Adipose tissue (tissue), 3 donors: ENCODE results near the gene TRPM8. TPM values are rescaled to one million over a fixed set of nuclear protein-coding genes. Genes with fewer than 3 reads are reported as not detected.
"Not testable (repeated sequence)": the region's sequence is repeated elsewhere in the genome, so short reads cannot be mapped to it uniquely, and the experiment has no call there.

ENCODE experiments used
- H3K27ac ChIP-seq: one replicate; pipeline ENCODE4 v1.5.1; 2013; ENCODE audit warnings: low read depth, low read length
- WGBS, 3 donors: extraction: QIAGEN DNeasy Blood & Tissue Kit; methylation state at CpG; one replicate each; pipeline ENCODE4 v1.1.7; 2013; 5-methylcytosine and 5-hydroxymethylcytosine counted together
- polyA plus RNA-seq, 3 donors: library from polyadenylated mRNA; stranded (reverse); fragments of 200-250 nt; gene quantifications; one replicate each; pipeline ENCODE4 v1.2.3, GENCODE V29; 2013
- donor health status: healthy with polysubstance abuse.
- donor health status: Bipolar disorder and iron deficiency.
- donor health status: healthy.

Gene TRPM8
- polyA plus RNA-seq, 3 donors, result 0.12 TPM; not detected in 2

GRCh38 chr2:233966388-233966787, 49.2 kb downstream of the TRPM8 start:
- 77 to 79% (median 79%) methylated on average over 7 of the region's 7 CpGs for whole genome bisulfite sequencing, 3 donors
- H3K27ac ChIP-seq, result no peak overlapping the region

DNA sequence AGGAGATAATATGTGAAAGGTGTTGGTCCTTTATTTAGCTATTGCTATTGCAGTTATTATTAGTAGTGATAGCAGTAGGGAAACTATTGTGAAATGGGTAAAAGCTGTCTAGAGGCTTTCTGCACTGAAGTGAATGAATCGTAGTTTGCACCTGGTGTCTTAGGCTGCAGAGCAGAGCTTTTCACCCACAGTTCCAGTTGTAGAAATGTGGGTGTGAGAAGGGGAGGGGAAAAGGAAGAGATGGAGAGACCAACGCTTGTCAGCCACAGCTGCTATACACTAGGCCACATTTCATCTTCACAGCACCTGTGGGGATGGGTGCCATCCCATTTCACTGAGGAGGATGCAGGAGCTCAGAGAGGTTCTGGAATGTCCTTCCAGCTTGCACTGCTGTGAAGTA, 50.0 kb downstream of the TRPM8 start:
- 76 to 88% (median 82%) methylated on average over 2 of the region's 2 CpGs for WGBS, 3 donors
- H3K27ac ChIP-seq, result no peak overlapping the region

DNA sequence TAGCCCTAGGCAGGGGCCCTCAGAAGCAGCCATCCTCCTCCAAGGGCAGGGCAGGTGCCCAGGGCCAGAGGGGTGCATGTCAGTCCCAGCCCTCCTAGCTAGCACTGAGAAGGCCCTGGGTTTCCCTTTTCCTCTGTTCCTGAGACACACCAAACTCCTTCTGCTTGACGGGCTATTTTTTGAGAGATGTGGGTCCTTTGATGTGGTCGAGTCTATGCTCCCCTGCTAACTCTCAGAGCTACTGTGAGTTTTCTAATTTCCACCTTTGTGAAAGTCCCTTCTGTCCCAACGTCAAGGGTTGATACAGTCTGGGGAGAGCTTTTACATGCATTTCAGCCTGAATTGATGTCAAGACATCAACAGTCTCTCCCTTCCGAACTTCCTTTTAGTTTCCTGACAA, 51.4 kb downstream of the TRPM8 start:
- H3K27ac ChIP-seq, result no peak overlapping the region
- 64 to 70% (median 67%) methylated on average over 4 of the region's 4 CpGs for WGBS, 3 donors

GRCh38 chr2:233972460-233972859, 55.3 kb downstream of the TRPM8 start:
- WGBS, 3 donors, result 97% methylated on average over 29 of the region's 29 CpGs
- not testable (repeated sequence) for H3K27ac ChIP-seq

- H3K27ac ChIP-seq, result no peak overlapping the region
- WGBS, 3 donors, result 77 to 86% (median 83%) methylated on average over 12 to 13 of the region's 13 CpGs
Measured at GRCh38 chr2:233972941-233973575, 55.9 kb downstream of the TRPM8 start.

DNA sequence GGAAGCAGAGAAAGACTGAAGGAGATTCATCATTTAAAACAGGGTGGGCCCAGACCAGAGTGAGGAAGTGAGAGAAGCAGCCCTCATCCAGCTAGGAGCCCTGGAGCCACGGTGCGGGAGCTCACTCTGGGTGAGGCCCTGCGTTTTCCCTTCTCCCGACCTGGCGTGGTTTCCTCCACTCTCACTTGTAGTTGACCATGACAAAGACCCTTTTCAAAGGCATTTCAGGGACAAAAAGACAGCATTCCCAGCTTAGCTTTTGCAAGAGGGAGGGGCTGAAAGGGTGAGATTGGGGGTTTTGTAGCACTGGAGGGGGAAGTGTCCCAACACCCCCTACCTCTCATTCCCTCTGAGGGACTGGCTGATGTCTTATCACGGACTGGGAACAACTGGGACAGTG, 56.6 kb downstream of the TRPM8 start:
- WGBS, 3 donors, result 64 to 67% (median 65%) methylated on average over 6 of the region's 6 CpGs
- H3K27ac ChIP-seq, result no peak overlapping the region

- 28 to 52% (median 51%) methylated on average over 4 of the region's 4 CpGs for whole genome bisulfite sequencing, 3 donors
- H3K27ac ChIP-seq, result no peak overlapping the region
Measured at GRCh38 chr2:233974530-233975071, 57.4 kb downstream of the TRPM8 start.

DNA sequence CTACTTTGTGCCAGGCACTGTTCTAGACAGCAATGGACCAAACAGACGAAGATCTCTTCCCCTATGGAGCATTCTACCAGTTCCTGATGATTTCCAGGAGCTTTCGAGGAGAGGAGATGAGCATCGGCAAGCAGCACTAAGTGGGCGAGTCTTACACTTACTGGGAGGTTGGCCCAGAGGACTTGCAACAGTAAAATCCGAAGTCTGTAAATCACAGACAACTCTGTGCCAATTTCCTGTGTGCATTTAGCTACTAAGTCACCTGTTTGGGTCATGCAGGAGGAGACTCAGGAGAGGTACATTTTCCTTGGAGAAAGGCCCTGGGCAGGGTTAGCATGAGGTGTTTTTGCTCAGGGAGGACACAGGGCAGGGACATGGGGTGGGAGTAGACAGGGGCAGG, 58.9 kb downstream of the TRPM8 start:
- 57 to 67% (median 67%) methylated on average over 5 of the region's 5 CpGs for WGBS, 3 donors
- H3K27ac ChIP-seq, result no peak overlapping the region

DNA sequence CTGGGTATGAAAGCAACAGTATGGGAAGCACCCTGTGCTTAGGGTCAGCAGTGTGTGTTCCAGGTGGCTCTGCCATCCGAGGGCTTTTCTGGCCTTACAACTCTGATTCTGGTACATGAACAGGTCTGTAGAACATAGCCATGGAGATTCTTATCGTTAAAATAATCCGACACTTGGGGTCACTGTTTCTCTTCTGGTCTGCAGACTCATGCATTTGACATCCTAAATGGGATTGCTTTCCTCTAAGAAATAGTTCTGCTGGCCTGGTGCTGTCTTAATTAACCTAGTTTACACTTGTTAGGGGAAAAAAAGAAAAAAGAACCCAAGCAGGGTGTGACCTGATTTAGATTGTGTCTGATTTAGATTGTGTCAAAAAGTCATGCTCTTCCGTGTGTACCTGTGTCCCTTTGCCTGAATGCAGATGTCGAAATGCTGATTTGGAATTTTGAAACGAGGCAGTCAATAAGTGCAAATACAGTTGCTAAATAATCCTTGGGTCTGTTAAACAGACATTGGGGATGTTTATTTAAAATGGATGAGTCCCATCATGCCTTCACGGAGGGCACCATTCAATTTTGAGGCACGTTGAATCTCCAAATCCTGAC, 59.6 kb downstream of the TRPM8 start:
- 37 to 55% (median 53%) methylated on average over 8 of the region's 8 CpGs for WGBS, 3 donors
- H3K27ac ChIP-seq, result no peak overlapping the region

DNA sequence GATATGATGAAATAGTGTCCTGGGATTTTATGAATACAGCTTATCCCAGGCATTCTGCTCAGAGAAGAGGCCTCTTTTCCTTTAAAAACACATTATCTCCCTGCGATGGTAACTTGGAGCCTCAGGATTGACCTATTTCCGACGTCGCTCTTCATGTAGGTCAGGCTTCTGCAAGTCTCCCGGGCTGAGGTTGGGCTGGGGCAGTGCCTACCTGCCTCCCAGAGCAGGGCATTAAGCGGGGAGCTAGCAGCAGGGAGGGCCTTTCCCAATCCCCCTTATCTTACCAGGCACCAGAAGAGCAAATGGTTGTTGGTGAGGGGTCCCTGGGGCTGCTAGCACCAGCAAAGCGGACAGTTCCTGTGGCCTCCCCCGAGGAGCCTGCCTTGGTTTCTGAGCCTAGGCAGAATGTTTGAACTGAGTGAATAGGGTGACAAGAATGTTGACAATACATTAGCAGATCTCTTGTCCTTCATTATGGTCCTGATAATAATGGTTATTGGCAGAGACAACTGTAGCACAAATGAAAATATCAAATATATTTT, 60.2 kb downstream of the TRPM8 start:
- no peak overlapping the region for H3K27ac ChIP-seq
- whole genome bisulfite sequencing, 3 donors, result 52 to 77% (median 75%) methylated on average over 8 of the region's 8 CpGs

DNA sequence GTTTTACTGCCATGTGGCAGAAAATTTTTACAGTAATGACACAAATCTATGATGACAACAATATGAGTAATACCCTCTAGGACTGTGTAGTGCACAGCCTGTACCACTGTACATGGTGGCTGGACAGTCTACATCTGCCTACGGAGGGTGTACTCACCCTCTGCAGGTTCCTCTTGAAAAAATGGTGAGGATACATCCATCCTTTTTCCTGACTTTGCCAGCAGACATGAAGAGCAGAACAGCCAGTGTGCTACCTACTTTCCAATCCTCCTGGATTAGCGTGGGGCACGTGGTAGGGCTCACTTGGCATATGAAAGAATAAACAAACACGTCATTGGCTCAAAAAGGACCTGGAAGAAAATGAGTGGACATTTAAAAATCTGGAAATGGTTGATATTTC, 62.6 kb downstream of the TRPM8 start:
- no peak overlapping the region for H3K27ac ChIP-seq
- WGBS, 3 donors, result 59 to 70% (median 67%) methylated on average over 4 of the region's 4 CpGs

GRCh38 chr2:233980955-233981561, 63.9 kb downstream of the TRPM8 start:
- H3K27ac ChIP-seq, result no peak overlapping the region
- 82 to 86% (median 84%) methylated on average over 5 of the region's 5 CpGs for WGBS, 3 donors

DNA sequence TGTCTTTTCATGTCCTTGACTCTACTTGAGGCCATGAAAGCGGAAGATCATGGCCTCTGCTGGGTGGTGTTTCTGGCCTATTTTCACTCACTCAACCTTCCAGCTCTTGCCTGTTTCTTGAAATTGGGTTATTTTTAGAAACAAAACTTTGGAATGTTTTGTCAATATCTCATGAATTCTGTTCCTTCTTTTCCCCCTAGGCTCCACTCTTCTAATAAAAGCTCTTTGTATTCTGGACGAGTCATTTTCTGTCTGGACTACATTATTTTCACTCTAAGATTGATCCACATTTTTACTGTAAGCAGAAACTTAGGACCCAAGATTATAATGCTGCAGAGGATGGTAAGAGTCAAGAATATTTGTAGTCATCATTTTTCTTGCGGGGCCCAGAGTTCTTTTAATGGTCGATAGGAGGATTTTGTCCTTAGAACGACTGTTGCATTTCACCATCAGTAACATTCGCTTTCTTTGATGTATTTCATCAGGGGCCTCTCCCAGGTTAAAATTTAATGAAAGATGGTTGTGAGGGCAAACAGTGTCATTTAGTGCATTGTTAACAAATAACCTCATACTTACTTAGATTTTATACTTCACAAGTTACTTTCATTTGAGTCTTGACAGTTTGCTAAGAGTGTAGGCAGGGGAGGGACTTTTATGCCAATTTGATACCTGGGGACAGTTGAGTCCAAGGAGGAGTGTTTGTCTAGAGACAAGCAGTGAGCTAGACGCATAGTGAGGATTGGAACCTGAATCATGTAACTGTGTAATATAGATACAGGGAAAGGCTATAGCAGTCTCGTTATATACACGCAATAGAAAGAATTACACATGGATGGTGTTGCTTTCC, 64.6 kb downstream of the TRPM8 start:
- no peak overlapping the region for H3K27ac ChIP-seq

GRCh38 chr2:233982421-233983121, 65.4 kb downstream of the TRPM8 start:
- 74 to 81% (median 78%) methylated on average over 13 of the region's 13 CpGs for WGBS, 3 donors
- no peak overlapping the region for H3K27ac ChIP-seq

More for the DNA sequence above, 64.6 kb downstream of the TRPM8 start:
- WGBS, 3 donors, result 54 to 84% (median 81%) methylated on average over 9 of the region's 9 CpGs

- 82 to 89% (median 83%) methylated on average over 6 of the region's 6 CpGs for WGBS, 3 donors
- no peak overlapping the region for H3K27ac ChIP-seq
Measured at GRCh38 chr2:233983445-233983844, 66.3 kb downstream of the TRPM8 start.

DNA sequence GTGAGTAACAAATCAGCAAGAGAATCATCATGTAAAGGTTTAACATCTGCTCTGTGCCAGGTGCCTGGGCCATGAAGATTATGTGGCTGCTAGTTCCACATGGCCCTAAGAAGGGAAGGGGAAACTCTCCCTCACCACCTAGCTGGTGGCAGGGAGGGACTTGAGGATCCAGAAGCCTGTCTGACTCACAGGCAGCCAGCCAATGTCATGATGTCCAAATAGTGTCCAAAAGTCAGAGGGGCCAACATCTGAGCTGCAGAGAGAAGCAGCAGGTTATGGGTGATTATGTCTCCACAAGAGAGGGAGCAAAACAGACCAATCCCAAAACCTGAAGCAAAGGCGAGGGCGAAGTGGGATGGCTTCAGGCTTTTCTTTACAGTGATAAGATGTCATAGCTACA, 71.4 kb downstream of the TRPM8 start:
- no peak overlapping the region for H3K27ac ChIP-seq
- 91 to 96% (median 96%) methylated on average over 2 of the region's 2 CpGs for WGBS, 3 donors

DNA sequence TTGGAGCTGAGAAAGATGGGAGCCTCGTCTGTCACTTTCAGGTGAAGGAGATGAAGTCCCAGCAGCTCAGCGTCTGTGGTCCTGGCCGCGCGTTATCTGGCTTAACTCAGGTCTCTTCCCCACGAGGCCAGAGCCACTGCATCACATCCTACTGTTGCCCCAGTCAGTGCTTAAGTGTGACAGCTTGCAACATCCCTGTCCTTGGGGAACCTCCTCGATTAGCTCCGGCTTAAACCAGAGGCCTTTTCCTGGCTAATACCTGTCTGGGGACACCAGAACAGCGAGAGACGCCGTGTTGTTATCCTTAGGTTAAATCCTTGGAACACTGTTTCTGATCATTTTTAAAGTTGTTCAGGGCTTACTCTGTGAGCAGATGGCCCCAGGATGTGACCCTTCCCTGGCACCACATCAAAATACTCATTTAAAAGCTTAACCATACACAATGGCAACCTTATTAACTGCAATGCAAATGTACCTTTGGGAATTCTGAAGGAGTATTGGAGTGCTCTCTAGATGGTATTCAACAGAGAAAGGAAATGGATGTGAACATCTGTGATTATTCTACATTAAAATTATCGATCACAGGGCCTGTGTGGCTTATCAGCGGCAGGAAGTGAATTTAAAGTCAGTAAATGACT, 72.2 kb downstream of the TRPM8 start:
- 70 to 75% (median 73%) methylated on average over 13 of the region's 13 CpGs for WGBS, 3 donors
- no peak overlapping the region for H3K27ac ChIP-seq
